ENCODE measurements around the gene ITPKC.

- no peak for TF ChIP-seq CTCF (IDR thresholded peaks at IDR 0.05; ENCODE audit: insufficient read depth, low read depth, low read length)
- no peak for TF ChIP-seq EZH2 (IDR thresholded peaks at IDR 0.05; ENCODE audit: insufficient read depth, low read length)
Measured at GRCh38 chr19:40781140-40781539, 64.2 kb downstream of the ITPKC start.

Measured in astrocyte (in vitro differentiated cells and primary cell).